ENCODE measurements around the gene SLC40A1. TPM values are rescaled to one million over a fixed set of nuclear protein-coding genes. Genes with fewer than 3 reads are reported as not detected.

SLC40A1 gene
- total and polyA plus RNA-seq, 7 donors, result 8.4 to 65.7 (median 27.8) TPM

DNA sequence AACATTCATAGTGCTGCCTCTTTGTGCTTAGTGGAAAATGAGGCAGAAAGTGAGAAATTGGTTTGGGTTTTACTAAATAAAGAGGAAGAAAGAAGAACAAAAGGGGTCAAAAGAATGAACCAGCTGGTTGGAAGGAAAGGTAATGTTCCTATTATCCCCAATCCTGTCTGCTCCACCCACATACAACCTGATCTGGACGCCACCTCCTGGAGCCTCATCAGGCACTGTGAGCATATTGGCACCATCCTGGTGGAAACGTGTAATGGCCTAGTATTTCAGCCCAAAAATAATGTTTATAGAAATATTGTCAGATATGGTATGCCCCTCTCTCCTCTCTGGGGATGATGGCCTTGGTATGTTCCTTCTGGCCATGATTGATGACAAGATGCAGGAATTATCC is 45.0 kb upstream of the SLC40A1 start:
- intact Hi-C loops (cut with DNase I), result no loop called here
- TF ChIP-seq, protein P1, sequence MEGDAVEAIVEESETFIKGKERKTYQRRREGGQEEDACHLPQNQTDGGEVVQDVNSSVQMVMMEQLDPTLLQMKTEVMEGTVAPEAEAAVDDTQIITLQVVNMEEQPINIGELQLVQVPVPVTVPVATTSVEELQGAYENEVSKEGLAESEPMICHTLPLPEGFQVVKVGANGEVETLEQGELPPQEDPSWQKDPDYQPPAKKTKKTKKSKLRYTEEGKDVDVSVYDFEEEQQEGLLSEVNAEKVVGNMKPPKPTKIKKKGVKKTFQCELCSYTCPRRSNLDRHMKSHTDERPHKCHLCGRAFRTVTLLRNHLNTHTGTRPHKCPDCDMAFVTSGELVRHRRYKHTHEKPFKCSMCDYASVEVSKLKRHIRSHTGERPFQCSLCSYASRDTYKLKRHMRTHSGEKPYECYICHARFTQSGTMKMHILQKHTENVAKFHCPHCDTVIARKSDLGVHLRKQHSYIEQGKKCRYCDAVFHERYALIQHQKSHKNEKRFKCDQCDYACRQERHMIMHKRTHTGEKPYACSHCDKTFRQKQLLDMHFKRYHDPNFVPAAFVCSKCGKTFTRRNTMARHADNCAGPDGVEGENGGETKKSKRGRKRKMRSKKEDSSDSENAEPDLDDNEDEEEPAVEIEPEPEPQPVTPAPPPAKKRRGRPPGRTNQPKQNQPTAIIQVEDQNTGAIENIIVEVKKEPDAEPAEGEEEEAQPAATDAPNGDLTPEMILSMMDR (IDR thresholded peaks at IDR 0.05), result no peak
- ATAC-seq, result no peak

DNA sequence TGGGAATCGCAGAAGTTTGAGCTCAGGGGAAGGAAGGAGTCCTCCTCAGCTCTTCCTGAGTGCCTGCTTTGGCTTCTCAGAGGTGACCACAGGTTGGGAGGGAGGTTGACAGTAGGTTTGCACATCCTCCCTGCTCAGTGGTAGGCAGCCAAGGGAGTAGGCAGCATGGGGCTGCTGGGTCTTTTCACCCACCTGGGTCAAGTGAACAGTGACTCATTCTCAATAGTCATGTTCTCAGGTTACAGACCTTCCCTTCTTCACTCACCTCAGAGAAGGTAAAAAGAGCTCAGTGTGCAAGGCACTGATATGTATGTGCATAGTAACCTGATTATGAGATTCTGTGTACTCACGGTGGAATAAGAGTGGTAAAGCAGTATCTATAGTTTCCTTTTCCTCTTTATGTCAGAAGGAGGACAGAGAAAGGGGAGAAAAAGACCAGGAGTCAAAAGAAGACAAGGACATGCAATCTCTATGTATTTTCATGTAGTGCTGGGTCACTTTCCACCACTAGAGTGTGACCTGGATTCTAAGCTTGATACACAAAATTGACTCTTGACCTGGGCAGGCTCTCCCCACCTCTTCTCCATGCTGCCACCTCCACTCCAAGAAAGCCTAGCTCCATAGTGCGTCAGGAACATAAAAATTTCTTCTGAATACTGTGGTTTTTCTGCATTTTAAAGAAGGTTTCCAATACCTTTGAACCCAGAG is 44.2 kb upstream of the SLC40A1 start:
- no peaks in the 10 kb centered on the region for H3K27me3 ChIP-seq (ENCODE audit: insufficient read depth in 3 of 3, low read length in 2 of 3)
- no peaks in the 10 kb centered on the region for H3K9me3 ChIP-seq
- H3K36me3 ChIP-seq (ENCODE audit: insufficient read depth in 1 of 2, low read depth in 1 of 2), result no peaks in the 10 kb centered on the region
- ATAC-seq (no peak), DNase-seq (no peak)
- H3K4me3 ChIP-seq, result no peak overlapping the region
- TF ChIP-seq, protein P1 (IDR thresholded peaks at IDR 0.05), result no peak
- intact Hi-C loops (cut with DNase I), result no loop called here
- H3K4me1 ChIP-seq, result no peaks in the 10 kb centered on the region
- no peak overlapping the region for H3K27ac ChIP-seq
- WGBS, 3 donors, result 75 to 82% (median 82%) methylated on average over 3 of the region's 3 CpGs

More for the DNA sequence above, 45.0 kb upstream of the SLC40A1 start:
- Histone ChIP-seq H3K27ac (no peak overlapping the region), H3K4me3 (no peak overlapping the region), H3K4me1 (no peaks in the 10 kb centered on the region), H3K9me3 (no peaks in the 10 kb centered on the region), H3K36me3 (ENCODE audit: insufficient read depth in 1 of 2, low read depth in 1 of 2) (no peaks in the 10 kb centered on the region), H3K27me3 (ENCODE audit: insufficient read depth in 3 of 3, low read length in 2 of 3) (no peaks in the 10 kb centered on the region)
- WGBS, 3 donors, result 82 to 94% (median 83%) methylated on average over 2 of the region's 2 CpGs
- no peak for DNase-seq

DNA sequence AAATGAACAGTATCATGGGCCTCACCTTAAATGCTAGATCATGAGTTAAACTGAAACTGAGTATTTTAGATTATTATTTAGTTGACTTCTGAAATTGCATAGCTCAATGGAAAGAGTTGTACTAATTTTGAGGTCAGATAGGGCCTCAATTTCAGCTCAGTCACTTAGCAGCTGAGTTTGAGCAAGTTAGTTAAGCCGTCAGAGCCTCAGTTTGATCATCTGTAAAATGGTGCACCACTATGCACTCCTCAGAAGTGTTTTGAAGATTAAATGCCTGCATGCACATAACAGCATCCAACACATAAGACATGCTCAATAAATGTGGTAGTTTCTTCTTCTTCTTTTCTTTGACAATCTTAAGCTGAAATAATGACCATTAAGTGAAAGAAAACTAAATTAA is 42.5 kb upstream of the SLC40A1 start:
- Histone ChIP-seq H3K4me3 (no peak overlapping the region), H3K4me1 (no peaks in the 10 kb centered on the region), H3K36me3 (ENCODE audit: insufficient read depth in 1 of 2, low read depth in 1 of 2) (no peaks in the 10 kb centered on the region), H3K27ac (no peak overlapping the region), H3K9me3 (no peaks in the 10 kb centered on the region), H3K27me3 (ENCODE audit: insufficient read depth in 3 of 3, low read length in 2 of 3) (no peaks in the 10 kb centered on the region)
- intact Hi-C loops (cut with DNase I), result no loop called here
- DNase-seq, result no peak
- 94 to 100% (median 95%) methylated on average over 1 of the region's 1 CpG for WGBS, 3 donors
- ATAC-seq, result no peak
- TF ChIP-seq, protein P1 (IDR thresholded peaks at IDR 0.05), result no peak

DNA sequence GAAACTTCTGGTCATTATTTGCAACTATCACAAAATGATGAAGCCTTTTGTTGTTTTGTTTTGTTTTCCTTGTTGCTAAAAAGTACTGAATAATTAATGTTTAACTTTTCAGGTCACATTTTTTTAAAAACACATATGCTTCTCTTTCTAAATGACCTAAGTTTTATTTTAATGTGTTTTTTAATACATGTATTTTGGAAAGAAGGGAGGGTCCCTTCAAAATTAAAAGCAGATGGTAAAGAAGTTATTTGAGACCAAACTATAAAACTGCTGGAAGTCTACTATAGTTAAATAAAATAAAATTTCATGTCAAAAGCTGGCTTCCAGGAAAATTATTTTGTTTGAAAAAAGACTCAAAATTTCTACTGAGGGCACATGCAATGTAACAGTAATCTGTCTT is 41.2 kb upstream of the SLC40A1 start:
- ATAC-seq (no peak), DNase-seq (no peak)
- TF ChIP-seq, protein P1 (IDR thresholded peaks at IDR 0.05), result no peak
- Histone ChIP-seq H3K4me1 (no peaks in the 10 kb centered on the region), H3K36me3 (ENCODE audit: insufficient read depth in 1 of 2, low read depth in 1 of 2) (no peaks in the 10 kb centered on the region), H3K27me3 (ENCODE audit: insufficient read depth in 3 of 3, low read length in 2 of 3) (no peaks in the 10 kb centered on the region), H3K27ac (no peak overlapping the region), H3K9me3 (no peaks in the 10 kb centered on the region), H3K4me3 (no peak overlapping the region)
- intact Hi-C loops (cut with DNase I), result no loop called here

DNA sequence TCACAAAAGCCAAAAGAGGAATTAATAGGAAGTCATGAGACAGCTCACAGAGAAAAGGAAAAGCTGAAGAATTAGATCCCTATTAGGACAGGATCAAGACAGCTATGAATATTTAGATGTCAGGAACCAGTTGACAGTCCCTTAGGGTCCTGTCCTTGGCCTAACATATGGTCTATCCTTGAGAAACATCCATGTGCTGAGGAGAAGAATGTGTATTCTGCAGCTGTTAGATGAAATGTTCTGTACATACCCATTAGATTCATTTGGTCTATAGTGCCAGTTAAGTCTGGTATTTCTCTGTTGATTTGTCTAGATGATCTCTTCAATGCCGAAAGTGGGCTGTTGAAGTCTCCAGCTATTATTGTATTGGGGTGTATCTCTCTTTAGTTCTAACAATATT is 37.6 kb upstream of the SLC40A1 start:
- 0 to 1% (median 0%) methylated on average over 1 of the region's 1 CpG for WGBS, 3 donors
- Histone ChIP-seq H3K27ac (no peak overlapping the region), H3K36me3 (ENCODE audit: insufficient read depth in 1 of 2, low read depth in 1 of 2) (no peaks in the 10 kb centered on the region), H3K9me3 (no peaks in the 10 kb centered on the region), H3K4me3 (no peak overlapping the region), H3K27me3 (ENCODE audit: insufficient read depth in 3 of 3, low read length in 2 of 3) (no peaks in the 10 kb centered on the region), H3K4me1 (peaks cover 10% of the 10 kb centered on the region)
- intact Hi-C loops (cut with DNase I), result no loop called here
- no peak for DNase-seq
- ATAC-seq, result no peak
- TF ChIP-seq, protein P1 (IDR thresholded peaks at IDR 0.05), result no peak
